GM12878 (cell line): ENCODE measurements around the gene ZFP14.

Experiments used
- CEBPB ChIP-seq, 2 experiments: fragments of 150-350 bp in 1 of 2; IDR thresholded peaks; 2 replicates each; pipeline ENCODE4 v1.6.1; 2012 to 2014; ENCODE audit warnings: low read depth in 2 of 2, low read length in 2 of 2, borderline replicate concordance in 1 of 2, inconsistent platforms in 1 of 2
- EGR1 ChIP-seq, 2 experiments: IDR thresholded peaks; 1 replicate in 1 of 2; 2 replicates in 1 of 2; pipeline ENCODE4 v1.6.1; 2011 to 2012; ENCODE audit warnings: low read depth in 2 of 2, low read length in 2 of 2, borderline replicate concordance in 1 of 2, mild to moderate bottlenecking in 1 of 2, moderate library complexity in 1 of 2
- EZH2 ChIP-seq: IDR thresholded peaks from 2 replicates; pipeline ENCODE4 v1.6.1; 2012; ENCODE audit warnings: low read depth, mild to moderate bottlenecking, control low read depth, inconsistent platforms, low read length, borderline replicate concordance; ENCODE audit not compliant: control insufficient read depth
- JUNB ChIP-seq: IDR thresholded peaks from 2 replicates; pipeline ENCODE4 v1.6.1; 2016; ENCODE audit warnings: antibody characterized with exemption, mild to moderate bottlenecking
- JUND ChIP-seq: IDR thresholded peaks from 2 replicates; pipeline ENCODE4 v1.6.1; 2012; ENCODE audit warnings: low read depth, mild to moderate bottlenecking, low read length, improper control_type of control experiment, moderate library complexity
- TF ChIP-seq, protein P1 (sequence below): IDR thresholded peaks from 2 replicates; pipeline ENCODE4 v1.6.1; 2012; ENCODE audit warnings: low read depth, low read length, improper control_type of control experiment
- TF ChIP-seq, protein P2 (sequence below), 3 experiments: IDR thresholded peaks in 2 of 3; conservative IDR thresholded peaks in 1 of 3; 2 replicates each; pipeline ENCODE4 v1.5.1; 2011; ENCODE audit warnings: low read depth in 3 of 3, low read length in 3 of 3, mild to moderate bottlenecking in 3 of 3, control low read depth in 2 of 3, moderate library complexity in 2 of 3, inconsistent platforms in 1 of 3, mixed read lengths in 1 of 3; ENCODE audit not compliant: control insufficient read depth in 2 of 3, insufficient read depth in 1 of 3; ENCODE audit errors: extremely low read depth in 1 of 3

DNA sequence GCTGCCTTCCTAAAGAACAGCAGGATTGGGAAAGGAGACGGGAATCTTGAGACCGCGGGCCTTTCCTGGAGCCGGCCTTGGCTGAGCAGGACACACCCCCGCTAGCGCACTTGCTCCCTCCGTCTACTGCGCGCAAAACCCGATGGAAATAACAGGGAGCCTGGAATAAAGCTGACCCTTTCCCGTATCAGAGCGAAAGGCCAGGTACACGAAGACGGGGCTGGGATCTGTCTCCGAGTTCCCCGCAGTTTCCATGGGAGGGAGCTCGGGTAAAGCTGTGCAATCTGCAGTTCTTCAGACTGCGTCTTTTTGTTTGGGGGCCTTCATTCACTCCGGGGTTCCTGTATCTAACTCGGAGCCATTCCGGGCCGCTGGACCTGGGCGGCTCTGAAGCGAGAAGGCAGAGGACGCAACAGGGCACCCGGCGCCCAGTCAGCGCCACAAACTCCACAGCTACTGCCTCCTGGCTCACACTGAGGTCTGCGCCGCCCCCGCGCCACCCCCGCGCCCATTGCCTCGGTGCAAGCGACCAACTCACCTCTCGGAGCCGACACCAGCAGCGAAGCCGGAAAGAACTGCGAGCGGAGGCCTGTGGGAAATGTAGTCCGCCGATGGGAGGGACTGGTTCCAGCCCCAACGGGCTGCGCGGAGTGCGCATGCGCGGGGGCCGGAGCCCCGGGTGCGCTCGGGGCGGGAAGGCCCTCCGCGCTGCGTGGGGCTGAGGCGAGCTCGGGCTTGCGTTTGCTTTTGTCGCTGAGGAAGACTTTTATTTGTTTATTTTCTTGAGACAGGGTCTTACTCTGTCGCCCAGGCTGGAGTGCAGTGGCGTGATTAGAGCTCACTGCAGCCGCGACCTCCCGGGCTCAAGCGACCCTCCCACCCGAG, at the start of gene ZFP14:
- TF ChIP-seq, protein P1, sequence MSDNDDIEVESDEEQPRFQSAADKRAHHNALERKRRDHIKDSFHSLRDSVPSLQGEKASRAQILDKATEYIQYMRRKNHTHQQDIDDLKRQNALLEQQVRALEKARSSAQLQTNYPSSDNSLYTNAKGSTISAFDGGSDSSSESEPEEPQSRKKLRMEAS, result 0 out of 2 replicates have a peak, but pooled peaks have one; percentile 20
- TF ChIP-seq EGR1 (IDR thresholded peaks at IDR 0.05; ENCODE audit: borderline replicate concordance in 1 of 2, low read depth in 2 of 2, low read length in 2 of 2) (peak; percentile 92 to 99), EZH2 (no peak), JUND (peak; percentile 97; the same call in 1 of the 2 replicates), CEBPB (IDR thresholded peaks at IDR 0.05; ENCODE audit: borderline replicate concordance in 1 of 2, low read depth in 2 of 2, low read length in 2 of 2) (no peak), JUNB (no peak)
- TF ChIP-seq, protein P2, sequence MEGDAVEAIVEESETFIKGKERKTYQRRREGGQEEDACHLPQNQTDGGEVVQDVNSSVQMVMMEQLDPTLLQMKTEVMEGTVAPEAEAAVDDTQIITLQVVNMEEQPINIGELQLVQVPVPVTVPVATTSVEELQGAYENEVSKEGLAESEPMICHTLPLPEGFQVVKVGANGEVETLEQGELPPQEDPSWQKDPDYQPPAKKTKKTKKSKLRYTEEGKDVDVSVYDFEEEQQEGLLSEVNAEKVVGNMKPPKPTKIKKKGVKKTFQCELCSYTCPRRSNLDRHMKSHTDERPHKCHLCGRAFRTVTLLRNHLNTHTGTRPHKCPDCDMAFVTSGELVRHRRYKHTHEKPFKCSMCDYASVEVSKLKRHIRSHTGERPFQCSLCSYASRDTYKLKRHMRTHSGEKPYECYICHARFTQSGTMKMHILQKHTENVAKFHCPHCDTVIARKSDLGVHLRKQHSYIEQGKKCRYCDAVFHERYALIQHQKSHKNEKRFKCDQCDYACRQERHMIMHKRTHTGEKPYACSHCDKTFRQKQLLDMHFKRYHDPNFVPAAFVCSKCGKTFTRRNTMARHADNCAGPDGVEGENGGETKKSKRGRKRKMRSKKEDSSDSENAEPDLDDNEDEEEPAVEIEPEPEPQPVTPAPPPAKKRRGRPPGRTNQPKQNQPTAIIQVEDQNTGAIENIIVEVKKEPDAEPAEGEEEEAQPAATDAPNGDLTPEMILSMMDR (IDR thresholded peaks at IDR 0.05 in 2 of 3, conservative IDR thresholded peaks at IDR 0.05 in 1 of 3; ENCODE audit: control insufficient read depth in 2 of 3, extremely low read depth in 1 of 3, insufficient read depth in 1 of 3, low read depth in 3 of 3, low read length in 3 of 3), result peak; percentile 41 to 56 (median 49); a peak in 5 of 6 replicates
